Measurements from ENCODE around the gene PRKAG2.

- no peak for TF ChIP-seq CTCF (IDR thresholded peaks at IDR 0.05)
- TF ChIP-seq POLR2A (IDR thresholded peaks at IDR 0.05), result no peak
Observed at GRCh38 chr7:151883857-151884256, 6.9 kb upstream of the PRKAG2 start.

Measured in Peyer's patch (tissue), 4 donors.